Immature natural killer cell (primary cell): ENCODE results near the gene TEKT5. TPM values are rescaled to one million over a fixed set of nuclear protein-coding genes. Genes with fewer than 3 reads are reported as not detected.

ENCODE experiments used
- polyA plus RNA-seq, 3 donors: library from polyadenylated mRNA; unstranded; fragments of 300-500 nt; fragmentation: Illumina TruSeq; gene quantifications; one replicate each; pipeline ENCODE4 v1.2.3, GENCODE V29; 2021

The TEKT5 gene
- polyA plus RNA-seq, 3 donors from 2014 or later, result not detected

Other genes with a start within 250 kb of the TEKT5 start
- gene EMP2, start 114.3 kb downstream of the TEKT5 start, polyA plus RNA-seq, result not detected
- 10 to 100 TPM; 19.7 to 29.4 (median 21.0) TPM for gene NUBP1, start 48.9 kb upstream of the TEKT5 start, polyA plus RNA-seq
- gene TVP23A, start 123.9 kb upstream of the TEKT5 start, polyA plus RNA-seq, result under 1 TPM; 0.09 to 0.46 (median 0.14) TPM
- gene CIITA, start 182.3 kb upstream of the TEKT5 start, polyA plus RNA-seq, result 1 to 10 TPM in 2 of 3 donors, under 1 TPM in 1; 0.25 to 2.4 (median 1.7) TPM
- gene DEXI, start 247.5 kb upstream of the TEKT5 start, polyA plus RNA-seq, result 10 to 100 TPM; 35.2 to 49.8 (median 45.9) TPM
- gene CLEC16A, start 249.6 kb upstream of the TEKT5 start, polyA plus RNA-seq, result 10 to 100 TPM in 1 of 3 donors, 1 to 10 TPM in 2; 5.6 to 19.9 (median 5.6) TPM